CD4-positive, alpha-beta T cell treated with Interleukin-6 at 100 ng/mL for 8 hours (primary cell): Measurements from ENCODE around the gene SGK2.
"Not testable (repeated sequence)": the region's sequence is repeated elsewhere in the genome, so short reads cannot be mapped to it uniquely, and the experiment has no call there.

Experiments
- DNase-seq: peaks from one replicate; pipeline ENCODE4 v3.0.0-alpha.2; 2020; ENCODE audit warnings: mixed read lengths, low spot score

Gene SGK2

DNA sequence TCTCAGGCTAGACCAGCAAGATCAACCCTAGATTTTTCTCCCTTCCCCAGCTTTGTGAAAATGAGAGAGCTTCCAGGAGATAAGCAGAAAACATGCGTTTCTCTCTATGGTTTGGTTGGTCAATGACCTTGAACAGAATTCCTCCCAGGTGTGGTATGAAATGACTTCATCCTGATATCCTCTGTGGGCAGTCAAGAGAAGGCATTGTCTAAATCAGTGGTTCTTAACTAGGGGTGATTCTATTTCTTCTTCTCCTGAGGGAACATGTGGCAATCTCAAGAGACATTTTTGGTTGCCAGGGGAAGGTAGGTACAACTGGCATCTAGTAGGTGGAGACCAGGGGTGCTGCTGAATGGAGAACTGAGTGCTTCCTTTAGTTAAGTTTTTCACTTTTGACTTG, 44.3 kb downstream of the SGK2 start:
- no peak for DNase-seq

GRCh38 chr20:43605715-43606114, 46.9 kb downstream of the SGK2 start:
- DNase-seq = no peak

GRCh38 chr20:43607278-43607677, 48.5 kb downstream of the SGK2 start:
- not testable (repeated sequence) for DNase-seq

DNA sequence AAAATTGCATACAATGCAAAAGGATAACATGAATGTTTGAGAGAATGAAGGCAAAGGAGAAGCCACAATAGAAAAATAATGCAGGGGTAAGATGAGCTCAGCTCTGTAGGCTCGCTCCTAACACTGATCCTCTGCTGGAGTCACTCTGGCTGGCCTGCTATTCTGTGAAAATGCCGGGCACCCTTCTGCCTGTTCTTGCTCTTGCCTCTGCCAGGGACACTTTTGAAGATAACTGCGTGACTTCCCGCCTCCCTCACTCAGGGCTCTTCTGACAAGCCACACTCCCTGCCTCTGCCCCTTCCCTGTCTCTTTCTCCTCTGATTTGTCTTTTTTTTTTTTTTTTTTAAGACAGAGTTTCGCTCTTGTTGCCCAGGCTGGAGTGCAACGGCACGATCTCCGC, 72.8 kb downstream of the SGK2 start:
- no peak for DNase-seq
